ENCODE results near the gene PRAME. TPM values are rescaled to one million over a fixed set of nuclear protein-coding genes. Genes with fewer than 3 reads are reported as not detected.
"Not testable (repeated sequence)": the region's sequence is repeated elsewhere in the genome, so short reads cannot be mapped to it uniquely, and the experiment has no call there.

The PRAME gene
- total and polyA plus RNA-seq, 2 experiments from 2014 or later = not detected

DNA sequence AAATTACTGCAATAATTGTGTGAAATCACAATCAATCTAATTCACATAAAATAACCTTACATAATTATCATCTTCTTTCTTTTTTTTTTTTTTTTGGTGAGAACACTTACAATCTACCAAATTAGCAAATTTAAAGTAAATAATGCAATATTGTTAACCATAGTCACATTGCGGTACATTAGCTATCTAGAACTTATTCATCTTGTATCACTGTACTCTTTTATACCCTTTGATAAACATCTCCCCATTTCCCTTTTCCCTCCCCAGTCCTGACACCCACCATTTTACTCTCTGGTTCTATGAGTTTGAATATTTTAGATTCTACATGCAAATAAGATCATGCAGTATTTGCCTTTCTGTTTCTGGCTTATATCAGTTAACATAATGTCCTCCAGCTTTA is 24.0 kb upstream of the PRAME start:
- no peak overlapping the region for H2AFZ ChIP-seq
- no peak overlapping the region for H3K4me2 ChIP-seq (ENCODE audit: unreplicated experiment)
- TF ChIP-seq EZH2phosphoT487 (IDR thresholded peaks at IDR 0.05; ENCODE audit: insufficient read depth, low read depth) (no peak), EZH2 (IDR thresholded peaks at IDR 0.05; ENCODE audit: insufficient read depth, poor library complexity, severe bottlenecking) (no peak)
- H4K20me1 ChIP-seq (ENCODE audit: insufficient read depth) = no peaks in the 10 kb centered on the region
- DNase-seq = no peak
- no peaks in the 10 kb centered on the region for H3K79me2 ChIP-seq (ENCODE audit: insufficient read depth)
- H3K4me3 ChIP-seq = no peak overlapping the region
- no peaks in the 10 kb centered on the region for H3K4me1 ChIP-seq (ENCODE audit: insufficient read depth)
- WGBS, 2 experiments (ENCODE audit: low coverage in 1 of 2, low lambda C conversion rate in 2 of 2, missing lambda C conversion rate in 2 of 2) = 97 to 100% methylated on average over 1 of the region's 1 CpG
- H3K9ac ChIP-seq = no peak overlapping the region
- H3K27me3 ChIP-seq (replicated peaks; ENCODE audit: insufficient read depth) = peaks cover 40% of the 10 kb centered on the region
- no peaks in the 10 kb centered on the region for H3F3A ChIP-seq (ENCODE audit: insufficient read depth)
- H3K9me2 ChIP-seq (ENCODE audit: insufficient read depth) = no peaks in the 10 kb centered on the region
- H3K27ac ChIP-seq = no peak overlapping the region
- in situ Hi-C loops (cut with MboI) = no loop called here
- H3K9me3 ChIP-seq (ENCODE audit: low read depth) = no peaks in the 10 kb centered on the region
- H3K36me3 ChIP-seq (ENCODE audit: low read depth) = no peaks in the 10 kb centered on the region

DNA sequence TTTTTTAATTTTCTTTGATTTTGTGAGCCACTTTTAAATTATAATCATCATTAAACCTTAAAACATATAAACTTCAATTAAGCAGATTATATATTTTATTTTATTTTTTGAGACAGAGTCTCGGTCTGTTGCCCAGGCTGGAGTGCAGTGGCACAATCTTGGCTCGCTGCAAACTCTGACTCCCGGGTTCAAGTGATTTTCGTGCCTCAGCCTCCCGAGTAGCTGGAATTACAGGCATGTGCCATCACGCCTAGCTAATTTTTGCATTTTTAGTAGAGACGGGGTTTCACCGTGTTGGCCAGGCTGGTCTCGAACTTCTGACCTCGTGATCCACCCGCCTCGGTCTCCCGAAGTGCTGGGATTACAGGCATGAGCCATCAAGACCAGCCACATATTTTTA is 22.5 kb upstream of the PRAME start:
- DNase-seq; H3K4me2 ChIP-seq (ENCODE audit: unreplicated experiment); H3K27ac ChIP-seq; H3K4me1 ChIP-seq (ENCODE audit: insufficient read depth); H3K36me3 ChIP-seq (ENCODE audit: low read depth); H3F3A ChIP-seq (ENCODE audit: insufficient read depth); H4K20me1 ChIP-seq (ENCODE audit: insufficient read depth); H3K9me2 ChIP-seq (ENCODE audit: insufficient read depth); H3K9ac ChIP-seq; H2AFZ ChIP-seq; H3K79me2 ChIP-seq (ENCODE audit: insufficient read depth); H3K9me3 ChIP-seq (ENCODE audit: low read depth); in situ Hi-C loops (cut with MboI); H3K4me3 ChIP-seq: not testable (repeated sequence)
- WGBS, 2 experiments (ENCODE audit: low coverage in 1 of 2, low lambda C conversion rate in 2 of 2, missing lambda C conversion rate in 2 of 2) = 73% methylated on average over 13 of the region's 13 CpGs
- H3K27me3 ChIP-seq (replicated peaks; ENCODE audit: insufficient read depth) = peaks cover 37% of the 10 kb centered on the region

DNA sequence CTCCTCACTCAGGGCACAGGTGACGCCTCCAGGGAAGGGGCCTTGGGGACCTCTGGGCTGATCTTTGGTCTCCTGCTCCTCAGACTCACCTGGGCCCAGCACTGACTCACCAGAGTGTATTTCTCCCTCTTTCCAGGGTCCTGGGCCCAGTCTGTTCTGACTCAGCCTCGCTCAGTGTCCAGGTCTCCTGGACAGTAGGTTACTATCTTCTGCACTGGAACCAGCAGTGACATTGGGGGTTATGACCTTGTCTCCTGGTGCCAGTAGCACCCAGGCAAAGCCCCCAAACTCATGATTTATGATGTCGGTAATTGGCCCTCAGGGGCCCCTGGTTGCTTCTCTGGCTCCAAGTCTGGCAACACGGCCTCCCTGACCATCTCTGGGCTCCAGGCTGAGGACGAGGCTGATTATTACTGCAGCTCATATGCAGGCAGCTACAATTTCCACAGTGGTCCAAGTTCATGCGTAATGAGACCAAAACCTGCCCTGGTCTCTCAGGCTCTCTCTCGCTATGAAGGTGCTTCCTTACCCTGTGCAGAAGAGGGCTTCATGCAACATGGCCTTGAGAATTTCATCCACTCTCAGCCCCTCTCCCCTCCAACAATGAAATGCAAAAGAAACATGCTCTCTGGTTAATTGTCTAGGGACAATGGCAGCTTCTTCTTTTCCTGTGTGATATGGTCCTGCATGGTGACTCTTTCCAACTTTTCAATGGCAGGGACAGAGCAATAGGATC is 21.0 kb upstream of the PRAME start:
- Histone ChIP-seq H3K27me3 (replicated peaks; ENCODE audit: insufficient read depth) (peaks cover 26% of the 10 kb centered on the region), H3K27ac (no peak overlapping the region), H3F3A (ENCODE audit: insufficient read depth) (no peaks in the 10 kb centered on the region), H3K9ac (no peak overlapping the region), H3K4me1 (ENCODE audit: insufficient read depth) (no peaks in the 10 kb centered on the region), H3K36me3 (ENCODE audit: low read depth) (no peaks in the 10 kb centered on the region), H3K4me2 (ENCODE audit: unreplicated experiment) (no peak overlapping the region), H3K9me2 (ENCODE audit: insufficient read depth) (no peaks in the 10 kb centered on the region), H3K79me2 (ENCODE audit: insufficient read depth) (no peaks in the 10 kb centered on the region), H2AFZ (no peak overlapping the region), H4K20me1 (ENCODE audit: insufficient read depth) (no peaks in the 10 kb centered on the region), H3K9me3 (ENCODE audit: low read depth) (no peaks in the 10 kb centered on the region), H3K4me3 (no peak overlapping the region)
- WGBS, 2 experiments (ENCODE audit: low coverage in 1 of 2, low lambda C conversion rate in 2 of 2, missing lambda C conversion rate in 2 of 2) = 58 to 69% methylated on average over 6 to 7 of the region's 7 CpGs
- in situ Hi-C loops (cut with MboI) = no loop called here
- DNase-seq = no peak
- no peak for TF ChIP-seq EZH2 (IDR thresholded peaks at IDR 0.05; ENCODE audit: insufficient read depth, poor library complexity, severe bottlenecking)
- no peak for TF ChIP-seq EZH2phosphoT487 (IDR thresholded peaks at IDR 0.05; ENCODE audit: insufficient read depth, low read depth)

DNA sequence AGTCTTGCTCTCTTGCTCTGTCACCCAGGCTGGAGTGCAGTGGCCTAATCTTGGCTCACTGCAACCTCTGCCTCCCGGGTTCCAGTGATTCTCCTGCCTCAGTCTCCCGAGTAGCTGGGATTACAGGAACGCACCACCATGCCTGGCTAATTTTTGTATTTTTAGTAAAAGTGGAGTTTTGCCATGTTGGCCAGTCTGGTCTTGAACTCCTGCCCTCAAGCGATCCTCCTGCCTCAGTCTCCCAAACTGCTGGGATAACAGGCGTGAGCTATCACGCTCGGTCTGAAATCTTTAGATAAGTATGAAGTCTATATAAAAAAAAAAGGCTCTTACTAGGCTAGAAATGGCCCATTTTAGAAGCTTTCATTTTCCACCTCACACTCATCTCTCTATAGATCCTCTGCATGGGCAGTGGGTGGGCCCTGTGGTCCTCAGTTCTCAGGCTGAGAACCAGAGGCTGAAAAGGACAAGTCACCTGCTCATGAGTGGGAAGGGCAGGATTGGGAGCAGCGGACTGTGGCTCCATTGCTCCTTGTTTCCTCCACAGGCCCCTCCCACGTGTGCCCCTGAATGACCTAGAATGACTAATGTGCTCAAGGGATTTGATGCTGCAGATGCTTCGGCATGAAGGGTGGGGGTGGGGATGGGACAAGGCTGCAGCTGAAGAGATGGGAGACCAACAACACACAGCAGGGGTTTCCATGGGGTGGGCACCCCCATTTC is 19.8 kb upstream of the PRAME start:
- H3K4me1 ChIP-seq (ENCODE audit: insufficient read depth) = no peaks in the 10 kb centered on the region
- no peaks in the 10 kb centered on the region for H3K36me3 ChIP-seq (ENCODE audit: low read depth)
- H3F3A ChIP-seq (ENCODE audit: insufficient read depth) = no peaks in the 10 kb centered on the region
- DNase-seq = peak; percentile 74
- no peaks in the 10 kb centered on the region for H3K9me3 ChIP-seq (ENCODE audit: low read depth)
- no peaks in the 10 kb centered on the region for H3K9me2 ChIP-seq (ENCODE audit: insufficient read depth)
- no peak overlapping the region for H3K4me3 ChIP-seq
- H3K4me2 ChIP-seq (ENCODE audit: unreplicated experiment) = no peak overlapping the region
- H3K27me3 ChIP-seq (replicated peaks; ENCODE audit: insufficient read depth) = peaks cover 23% of the 10 kb centered on the region
- WGBS, 2 experiments (ENCODE audit: low coverage in 1 of 2, low lambda C conversion rate in 2 of 2, missing lambda C conversion rate in 2 of 2) = 62 to 64% methylated on average over 10 of the region's 10 CpGs
- no peaks in the 10 kb centered on the region for H3K79me2 ChIP-seq (ENCODE audit: insufficient read depth)
- H3K9ac ChIP-seq = no peak overlapping the region
- in situ Hi-C loops (cut with MboI) = no loop called here
- TF ChIP-seq EZH2 (IDR thresholded peaks at IDR 0.05; ENCODE audit: insufficient read depth, poor library complexity, severe bottlenecking) (no peak), EZH2phosphoT487 (IDR thresholded peaks at IDR 0.05; ENCODE audit: insufficient read depth, low read depth) (no peak)
- H2AFZ ChIP-seq = no peak overlapping the region
- H4K20me1 ChIP-seq (ENCODE audit: insufficient read depth) = no peaks in the 10 kb centered on the region
- H3K27ac ChIP-seq = no peak overlapping the region
